ENCODE data around the gene HYOU1.

The HYOU1 gene

GRCh38 chr11:118998822-118999221 is 58.2 kb downstream of the HYOU1 start:
- TF ChIP-seq SIN3A (IDR thresholded peaks at IDR 0.05; ENCODE audit: borderline replicate concordance, insufficient read depth, low read length) (no peak), REST (IDR thresholded peaks at IDR 0.05; ENCODE audit: insufficient read depth in 1 of 2, low read depth in 2 of 2, low read length in 2 of 2) (no peak), POLR2AphosphoS5 (IDR thresholded peaks at IDR 0.05; ENCODE audit: low read depth, low read length) (no peak), FOXP2 (optimal IDR thresholded peaks at IDR 0.05; ENCODE audit: borderline replicate concordance, extremely low read depth, extremely low read length, insufficient read depth) (no peak), TAF1 (IDR thresholded peaks at IDR 0.05; ENCODE audit: borderline replicate concordance, insufficient read depth, low read length) (no peak)

GRCh38 chr11:118998388-118998717 is 58.7 kb downstream of the HYOU1 start:
- TF ChIP-seq SIN3A (IDR thresholded peaks at IDR 0.05; ENCODE audit: borderline replicate concordance, insufficient read depth, low read length) (no peak), FOXP2 (optimal IDR thresholded peaks at IDR 0.05; ENCODE audit: borderline replicate concordance, extremely low read depth, extremely low read length, insufficient read depth) (no peak), REST (IDR thresholded peaks at IDR 0.05; ENCODE audit: insufficient read depth in 1 of 2, low read depth in 2 of 2, low read length in 2 of 2) (no peak), POLR2AphosphoS5 (IDR thresholded peaks at IDR 0.05; ENCODE audit: low read depth, low read length) (no peak), TAF1 (IDR thresholded peaks at IDR 0.05; ENCODE audit: borderline replicate concordance, insufficient read depth, low read length) (no peak)

DNA sequence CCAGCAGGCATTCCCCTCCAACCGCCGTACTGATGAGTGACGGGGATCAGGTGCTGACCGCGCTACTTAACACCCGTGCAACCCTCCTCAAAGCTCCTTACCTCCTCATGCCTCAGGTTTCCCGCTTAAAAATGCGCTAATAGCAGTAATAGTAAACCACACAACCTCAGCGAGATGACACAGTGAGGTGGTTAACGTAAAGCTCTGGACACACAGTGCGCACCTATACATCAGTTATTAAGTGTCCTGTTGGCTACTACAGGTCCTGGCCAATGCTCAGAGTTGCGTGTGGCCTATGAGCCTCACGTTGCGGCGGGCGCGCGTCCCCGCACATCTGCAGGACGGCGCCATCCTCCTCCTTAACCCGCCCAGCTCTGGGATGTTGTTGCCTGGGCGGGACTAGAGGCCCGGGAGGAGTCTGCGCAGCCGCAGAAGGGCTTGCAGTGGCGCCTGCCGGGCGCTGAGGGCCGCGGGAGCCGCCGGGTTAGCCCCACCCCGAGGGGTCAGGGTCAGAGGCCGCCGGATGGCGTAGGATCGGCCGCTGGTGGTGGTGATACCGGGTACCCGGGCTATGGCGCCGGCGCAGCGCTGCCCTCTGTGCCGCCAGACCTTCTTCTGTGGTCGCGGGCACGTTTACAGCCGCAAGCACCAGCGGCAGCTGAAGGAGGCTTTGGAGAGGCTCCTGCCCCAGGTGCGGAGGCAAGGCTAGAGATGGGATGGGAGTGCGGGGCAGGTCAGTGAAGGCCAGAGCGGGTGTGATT is 59.2 kb downstream of the HYOU1 start, which contains the start of gene CENATAC:
CENATAC (plus strand) TSS at position 512 of the 761 bp plus-strand sequence; CDS start at position 572, 60 bp downstream.
- TF ChIP-seq SIN3A (IDR thresholded peaks at IDR 0.05; ENCODE audit: borderline replicate concordance, insufficient read depth, low read length) = no peak
- peak; percentile 90 for TF ChIP-seq POLR2AphosphoS5 (IDR thresholded peaks at IDR 0.05; ENCODE audit: low read depth, low read length)
- TF ChIP-seq TAF1 (IDR thresholded peaks at IDR 0.05; ENCODE audit: borderline replicate concordance, insufficient read depth, low read length) = peak; percentile 75; the same call in 1 of the 2 replicates
- peak in 1 of 2 experiments; percentile 61; a peak in 1 of 4 replicates for TF ChIP-seq REST (IDR thresholded peaks at IDR 0.05; ENCODE audit: insufficient read depth in 1 of 2, low read depth in 2 of 2, low read length in 2 of 2)
- TF ChIP-seq FOXP2 (optimal IDR thresholded peaks at IDR 0.05; ENCODE audit: borderline replicate concordance, extremely low read depth, extremely low read length, insufficient read depth) = peak; percentile 74

DNA sequence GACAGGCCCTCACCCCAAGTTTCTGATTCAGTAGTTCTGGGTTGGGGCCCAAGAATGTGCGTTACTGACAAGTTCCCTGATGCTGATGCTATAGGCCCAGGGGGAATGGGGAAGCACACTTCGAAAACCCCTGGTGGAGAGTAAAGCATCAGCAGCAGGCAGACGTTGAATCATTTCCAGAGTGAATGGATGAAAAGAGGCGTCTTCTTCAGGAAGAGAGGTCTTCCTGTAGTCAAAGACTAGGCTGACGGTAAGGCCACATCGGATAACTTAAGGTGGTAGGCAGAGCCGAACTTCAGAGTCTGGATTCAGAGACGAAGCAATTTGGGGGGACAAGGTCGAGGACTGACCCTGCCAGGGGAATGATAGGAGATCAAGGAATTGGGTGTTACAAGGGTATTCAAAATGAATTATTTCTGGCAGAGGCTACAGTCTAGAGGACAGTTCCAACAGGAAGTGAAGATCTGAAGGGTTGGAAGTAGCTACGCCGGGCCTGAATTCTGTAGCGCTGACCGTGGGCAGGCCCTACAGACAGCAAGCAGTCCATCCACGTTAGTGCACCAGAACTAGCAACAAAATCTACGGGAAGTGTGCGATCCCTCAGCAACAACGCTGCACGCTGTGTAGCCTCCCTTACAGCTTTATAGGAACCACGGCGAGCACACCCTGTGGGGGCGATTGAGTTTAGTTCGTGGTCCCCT is 59.9 kb downstream of the HYOU1 start:
- TF ChIP-seq SIN3A (IDR thresholded peaks at IDR 0.05; ENCODE audit: borderline replicate concordance, insufficient read depth, low read length) (0 out of 2 replicates have a peak, but pooled peaks have one; percentile 41), TAF1 (IDR thresholded peaks at IDR 0.05; ENCODE audit: borderline replicate concordance, insufficient read depth, low read length) (peak; percentile 4; the same call in 1 of the 2 replicates), FOXP2 (optimal IDR thresholded peaks at IDR 0.05; ENCODE audit: borderline replicate concordance, extremely low read depth, extremely low read length, insufficient read depth) (no peak), POLR2AphosphoS5 (IDR thresholded peaks at IDR 0.05; ENCODE audit: low read depth, low read length) (0 out of 2 replicates have a peak, but pooled peaks have one; percentile 36), REST (IDR thresholded peaks at IDR 0.05; ENCODE audit: insufficient read depth in 1 of 2, low read depth in 2 of 2, low read length in 2 of 2) (no peak)

Measured in PFSK-1 (cell line).